ENCODE measurements around the gene PPIP5K2. TPM values are rescaled to one million over a fixed set of nuclear protein-coding genes. Genes with fewer than 3 reads are reported as not detected.
A peak's percentile ranks its signal among the peaks of the same experiment; 100 is the strongest.
"Not testable (repeated sequence)": the region's sequence is repeated elsewhere in the genome, so short reads cannot be mapped to it uniquely, and the experiment has no call there.

Gene PPIP5K2
- total RNA-seq (10 to 100 TPM; 47.7 to 71.0 TPM), polyA plus RNA-seq (ENCODE audit: insufficient read length in 6 of 6) (10 to 100 TPM; 72.9 to 92.0 (median 88.9) TPM)
- long read RNA-seq, donor 1, partial matches to known transcripts = 8 of 11 reads
- long read RNA-seq, donor 1, other reads (novel, unspliced or antisense) = 0 of 11 reads
- long read RNA-seq, donor 2, transcript PPIP5K2-205 (2 exons, 393 nt) = major isoform, 6 of 21 reads
- long read RNA-seq, donor 2, partial matches to known transcripts = 14 of 21 reads
- long read RNA-seq, donor 2, other reads (novel, unspliced or antisense) = 0 of 21 reads
- long read RNA-seq, donor 3, partial matches to known transcripts = 0 of 1 reads
- long read RNA-seq, donor 3, other reads (novel, unspliced or antisense) = 0 of 1 reads
- long read RNA-seq, donor 4, partial matches to known transcripts = 4 of 4 reads
- long read RNA-seq, donor 4, other reads (novel, unspliced or antisense) = 0 of 4 reads
- long read RNA-seq, donor 5 = 0 reads
- long read RNA-seq, donor 6, partial matches to known transcripts = 6 of 6 reads
- long read RNA-seq, donor 6, other reads (novel, unspliced or antisense) = 0 of 6 reads
- long read RNA-seq, donor 7, partial matches to known transcripts = 0 of 2 reads
- long read RNA-seq, donor 7, other reads (novel, unspliced or antisense) = 0 of 2 reads
- long read RNA-seq, donor 8 = 0 reads
- long read RNA-seq, donor 9 = 0 reads
- long read RNA-seq, donor 10 = 0 reads
- long read RNA-seq, donor 11, full-length matches to known transcripts = 3 of 27 reads
- long read RNA-seq, donor 11, partial matches to known transcripts = 24 of 27 reads
- long read RNA-seq, donor 11, other reads (novel, unspliced or antisense) = 0 of 27 reads
- long read RNA-seq, donor 12, partial matches to known transcripts = 5 of 6 reads
- long read RNA-seq, donor 12, other reads (novel, unspliced or antisense) = 0 of 6 reads

DNA sequence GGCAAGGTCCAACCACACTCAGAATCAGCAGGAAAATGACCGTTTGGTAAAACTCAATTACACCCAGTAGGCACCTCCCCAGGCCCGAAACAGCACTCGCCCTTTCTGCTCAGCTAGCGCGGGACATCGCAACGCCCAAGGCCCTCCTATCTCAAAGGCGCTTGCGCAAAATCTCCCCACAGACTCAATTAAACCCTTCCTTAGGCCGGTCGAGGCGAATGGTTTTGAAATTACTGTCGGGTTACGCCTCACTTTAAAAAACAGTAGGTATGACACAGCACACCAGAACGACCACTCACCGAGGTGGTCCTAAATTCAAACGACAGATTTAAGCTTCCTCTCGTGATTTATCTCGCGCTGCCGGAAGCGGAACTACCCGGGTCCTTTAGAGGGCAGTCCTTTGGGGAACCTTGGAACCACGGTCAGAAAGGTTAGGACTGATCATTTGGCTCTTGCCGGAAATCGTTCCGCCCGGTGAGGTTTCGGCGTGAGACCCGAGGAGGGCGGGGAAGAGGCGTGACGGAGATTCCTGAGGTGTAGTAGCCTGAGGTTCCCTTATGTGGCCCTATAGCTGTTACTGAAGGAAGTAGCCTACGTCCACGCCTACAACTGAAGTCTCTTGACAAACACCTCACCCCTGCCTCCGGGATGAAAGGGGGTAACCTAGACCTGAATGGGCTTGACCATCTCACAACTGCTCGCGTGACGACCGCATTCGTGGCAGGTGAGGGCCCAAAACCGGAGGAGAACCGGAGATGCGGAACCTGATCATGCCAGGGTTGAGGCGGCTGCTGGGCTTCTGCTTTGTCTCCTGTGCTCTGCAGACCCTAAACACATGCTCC is at the start of gene PPIP5K2, which contains the start of gene GIN1:
Gene PPIP5K2, plus strand, starts transcription at position 537 of the 842 bp plus-strand sequence. CDS start 9,289 bp downstream, outside the sequence.
Gene GIN1, minus strand, starts transcription at position 374 of the 842 bp plus-strand sequence. CDS start 11,431 bp downstream, outside the sequence.
- Histone ChIP-seq H3K27ac (peak within 1 kb of the TSS; percentile 97), H3K36me3 (no peaks in the 10 kb centered on the region), H3K4me1 (peaks cover 0 to 35% of the 10 kb centered on the region in 2 donors), H3K27me3 (no peaks in the 10 kb centered on the region), H3K4me3 (peak within 1 kb of the TSS; percentile 74 to 86), H3K9me3 (no peaks in the 10 kb centered on the region)
- intact Hi-C loops (cut with DNase I) = no loop called here
- peak; percentile 97 for ATAC-seq
- TF ChIP-seq, protein P1, sequence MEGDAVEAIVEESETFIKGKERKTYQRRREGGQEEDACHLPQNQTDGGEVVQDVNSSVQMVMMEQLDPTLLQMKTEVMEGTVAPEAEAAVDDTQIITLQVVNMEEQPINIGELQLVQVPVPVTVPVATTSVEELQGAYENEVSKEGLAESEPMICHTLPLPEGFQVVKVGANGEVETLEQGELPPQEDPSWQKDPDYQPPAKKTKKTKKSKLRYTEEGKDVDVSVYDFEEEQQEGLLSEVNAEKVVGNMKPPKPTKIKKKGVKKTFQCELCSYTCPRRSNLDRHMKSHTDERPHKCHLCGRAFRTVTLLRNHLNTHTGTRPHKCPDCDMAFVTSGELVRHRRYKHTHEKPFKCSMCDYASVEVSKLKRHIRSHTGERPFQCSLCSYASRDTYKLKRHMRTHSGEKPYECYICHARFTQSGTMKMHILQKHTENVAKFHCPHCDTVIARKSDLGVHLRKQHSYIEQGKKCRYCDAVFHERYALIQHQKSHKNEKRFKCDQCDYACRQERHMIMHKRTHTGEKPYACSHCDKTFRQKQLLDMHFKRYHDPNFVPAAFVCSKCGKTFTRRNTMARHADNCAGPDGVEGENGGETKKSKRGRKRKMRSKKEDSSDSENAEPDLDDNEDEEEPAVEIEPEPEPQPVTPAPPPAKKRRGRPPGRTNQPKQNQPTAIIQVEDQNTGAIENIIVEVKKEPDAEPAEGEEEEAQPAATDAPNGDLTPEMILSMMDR (IDR thresholded peaks at IDR 0.05) = no peak
- peak; percentile 96 to 97 (median 97) for DNase-seq

DNA sequence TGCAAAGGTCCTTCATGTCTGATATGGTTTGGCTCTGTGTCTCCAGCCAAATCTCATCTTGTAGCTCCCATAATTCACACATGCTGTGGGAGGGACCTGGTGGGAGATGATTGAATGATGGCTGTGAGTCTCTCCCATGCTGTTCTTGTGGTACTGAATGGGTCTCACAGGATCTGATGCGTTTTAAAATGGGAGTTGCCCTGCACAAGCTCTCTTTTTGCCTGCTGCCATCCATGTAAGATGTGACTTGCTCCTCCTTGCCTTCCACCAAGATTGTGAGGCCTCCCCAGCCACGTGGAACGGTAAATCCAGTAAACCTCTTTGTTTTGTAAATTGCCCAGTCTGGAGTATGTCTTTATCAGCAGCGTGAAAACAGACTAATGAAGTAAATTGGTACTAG is 46.6 kb upstream of the PPIP5K2 start:
- intact Hi-C loops (cut with DNase I); DNase-seq; ATAC-seq; H3K4me3 ChIP-seq; H3K36me3 ChIP-seq; H3K27me3 ChIP-seq; H3K27ac ChIP-seq; H3K4me1 ChIP-seq: not testable (repeated sequence)
- peaks cover 0 to 60% of the 10 kb centered on the region in 2 donors for H3K9me3 ChIP-seq

DNA sequence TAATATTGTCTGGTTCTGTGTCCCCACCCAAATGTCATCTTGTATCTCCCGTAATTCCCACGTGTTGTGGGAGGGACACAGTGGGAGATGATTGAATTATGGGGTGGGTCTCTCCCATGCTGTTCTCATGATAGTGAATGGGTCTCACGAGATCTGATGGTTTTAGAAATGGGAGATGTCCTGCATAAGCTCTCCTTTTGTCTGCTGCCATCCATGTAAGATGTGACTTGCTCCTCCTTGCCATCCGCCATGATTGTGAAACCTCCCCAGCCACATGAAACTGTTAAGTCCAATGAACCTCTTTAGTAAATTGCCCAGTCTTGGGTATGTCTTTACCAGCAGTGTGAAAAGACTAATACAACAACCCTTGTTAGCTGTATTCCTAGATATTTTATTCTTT is 44.7 kb upstream of the PPIP5K2 start:
- DNase-seq (no peak), ATAC-seq (no peak)
- H3K9me3 ChIP-seq = peaks cover 0 to 79% of the 10 kb centered on the region in 2 donors
- H3K27me3 ChIP-seq = no peaks in the 10 kb centered on the region
- H3K36me3 ChIP-seq = no peaks in the 10 kb centered on the region
- no peaks in the 10 kb centered on the region for H3K4me1 ChIP-seq
- intact Hi-C loops (cut with DNase I) = no loop called here
- no peak overlapping the region for H3K27ac ChIP-seq
- H3K4me3 ChIP-seq = no peak overlapping the region
- TF ChIP-seq, protein P1 (IDR thresholded peaks at IDR 0.05) = no peak

DNA sequence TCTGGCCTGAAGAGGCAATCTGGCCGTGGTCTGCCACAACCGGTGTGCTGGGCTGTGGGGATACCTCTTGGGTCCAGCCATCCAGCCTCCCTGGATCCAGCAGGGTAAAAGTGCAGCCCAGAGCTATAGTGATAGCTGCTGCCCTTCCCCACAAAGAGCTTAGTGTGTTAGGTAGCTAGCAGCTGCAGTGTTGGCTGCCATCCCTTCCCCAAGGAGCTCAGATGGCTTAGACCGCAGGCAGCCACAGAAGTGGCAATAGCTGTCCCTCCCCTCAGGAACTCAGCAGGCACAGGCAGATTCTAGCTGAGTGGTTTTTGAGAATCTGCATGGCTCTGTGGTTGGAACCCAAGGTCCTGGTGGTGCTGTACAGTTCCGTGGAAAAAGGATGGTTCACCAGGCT is 40.3 kb upstream of the PPIP5K2 start:
- H3K4me3 ChIP-seq = no peak overlapping the region
- H3K9me3 ChIP-seq = peaks cover 0 to 100% of the 10 kb centered on the region in 2 donors
- no peak overlapping the region for H3K27ac ChIP-seq
- peaks cover 0 to 5% of the 10 kb centered on the region in 2 donors for H3K36me3 ChIP-seq
- DNase-seq = peak in 1 of 4 donors; percentile 43
- H3K27me3 ChIP-seq = no peaks in the 10 kb centered on the region
- intact Hi-C loops (cut with DNase I) = no loop called here
- ATAC-seq = no peak
- TF ChIP-seq, protein P1 (IDR thresholded peaks at IDR 0.05) = no peak
- H3K4me1 ChIP-seq = no peaks in the 10 kb centered on the region

DNA sequence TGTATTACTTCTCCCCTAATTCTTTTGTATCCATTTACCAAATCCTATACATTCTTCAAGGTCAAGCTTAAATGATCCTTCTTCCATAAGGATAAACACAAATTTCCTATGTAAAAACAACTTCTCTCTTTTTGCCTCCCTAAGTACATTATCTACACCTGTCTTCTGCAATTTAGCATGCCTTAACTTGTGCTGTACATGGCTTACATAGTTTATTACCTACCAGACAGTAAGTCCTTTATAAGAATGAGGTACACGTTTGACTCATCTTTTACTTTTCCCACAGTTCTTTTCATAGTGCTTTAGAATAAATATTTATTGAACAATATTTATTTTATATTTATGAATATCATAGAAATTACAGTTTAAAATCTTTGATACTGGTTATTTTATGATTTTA is 33.6 kb upstream of the PPIP5K2 start:
- H3K9me3 ChIP-seq = peaks cover 0 to 32% of the 10 kb centered on the region in 2 donors
- TF ChIP-seq, protein P1 (IDR thresholded peaks at IDR 0.05) = no peak
- no peak overlapping the region for H3K4me3 ChIP-seq
- no peak for ATAC-seq
- H3K27ac ChIP-seq = no peak overlapping the region
- no peaks in the 10 kb centered on the region for H3K27me3 ChIP-seq
- no peaks in the 10 kb centered on the region for H3K4me1 ChIP-seq
- DNase-seq = no peak
- intact Hi-C loops (cut with DNase I) = no loop called here
- H3K36me3 ChIP-seq = peaks cover 0 to 52% of the 10 kb centered on the region in 2 donors
